ENCODE data around the gene ELP5. TPM values are rescaled to one million over a fixed set of nuclear protein-coding genes. Genes with fewer than 3 reads are reported as not detected.

ELP5 gene
- polyA plus RNA-seq, 3 donors, result 36.1 to 49.5 (median 44.1) TPM

- Histone ChIP-seq H3K36me3 (replicated peaks in 1 of 2; ENCODE audit: control insufficient read depth in 1 of 2, insufficient read depth in 2 of 2, low read length in 2 of 2) (no peaks in the 10 kb centered on the region), H3K4me3 (replicated peaks in 1 of 3; ENCODE audit: low read depth in 2 of 3, low read length in 3 of 3) (no peak overlapping the region), H3K9me3 (replicated peaks in 1 of 2; ENCODE audit: control insufficient read depth in 1 of 2, insufficient read depth in 1 of 2, low read length in 2 of 2) (no peaks in the 10 kb centered on the region), H2AFZ (ENCODE audit: insufficient read depth, low read depth, low read length, poor library complexity, severe bottlenecking) (no peak overlapping the region), H3K4me1 (ENCODE audit: control insufficient read depth in 1 of 2, insufficient read depth in 2 of 2, low read length in 2 of 2) (peaks cover 27 to 28% of the 10 kb centered on the region in 2 donors), H3K79me2 (ENCODE audit: insufficient read depth, low read length) (no peaks in the 10 kb centered on the region), H4K20me1 (ENCODE audit: insufficient read depth, low read length) (no peaks in the 10 kb centered on the region), H3K27ac (ENCODE audit: low read depth in 1 of 2, low read length in 2 of 2) (no peak overlapping the region), H3K27me3 (ENCODE audit: control insufficient read depth in 2 of 2, insufficient read depth in 2 of 2, low read length in 2 of 2) (peaks cover 13 to 54% of the 10 kb centered on the region in 2 donors), H3K9ac (ENCODE audit: insufficient read depth, low read length, poor library complexity, severe bottlenecking) (no peak overlapping the region), H3K4me2 (replicated peaks; ENCODE audit: extremely low read depth, low read length, poor library complexity, severe bottlenecking) (no peak overlapping the region)
- peaks cover 0 to 5% of the 10 kb centered on the region in 2 donors for H3K36me3 Mint-ChIP-seq
- intact Hi-C loops (cut with micrococcal nuclease), result loop anchor here in 1 of 2 donors (5.0 kb wide), 1 partner anchor 59 kb away; no protein-coding TSS in a partner anchor
- H3K4me1 Mint-ChIP-seq, result peaks cover 30% of the 10 kb centered on the region
- TF ChIP-seq CTCF (IDR thresholded peaks at IDR 0.05), result no peak
- DNase-seq, result peak in 1 of 3 donors; percentile 33
- 65% methylated on average over 5 of the region's 6 CpGs for WGBS (ENCODE audit: insufficient coverage)
- peaks cover 0 to 15% (median 2%) of the 10 kb centered on the region in 7 donors for H3K9me3 Mint-ChIP-seq
- H3K27ac Mint-ChIP-seq, result peak overlapping the region in 3 of 7 donors; percentile 8 to 41 (median 35)
- peaks cover 53 to 85% (median 58%) of the 10 kb centered on the region in 3 donors for H3K27me3 Mint-ChIP-seq (ENCODE audit: low read depth in 3 of 3)
- H3K4me3 Mint-ChIP-seq, result peak overlapping the region in 1 of 2 donors; percentile 82
Observed at GRCh38 chr17:7282752-7283321, 30.8 kb downstream of the ELP5 start.

- no peak for DNase-seq
- Mint-ChIP-seq H3K4me1 (peaks cover 30% of the 10 kb centered on the region), H3K36me3 (peaks cover 0 to 5% of the 10 kb centered on the region in 2 donors), H3K9me3 (peaks cover 0 to 15% (median 2%) of the 10 kb centered on the region in 7 donors), H3K27ac (peak overlapping the region in 2 of 7 donors; percentile 7 to 35), H3K4me3 (peak overlapping the region in 1 of 2 donors; percentile 82), H3K27me3 (ENCODE audit: low read depth in 3 of 3) (peaks cover 62 to 88% (median 66%) of the 10 kb centered on the region in 3 donors)
- Histone ChIP-seq H3K27ac (ENCODE audit: low read depth in 1 of 2, low read length in 2 of 2) (no peak overlapping the region), H3K27me3 (ENCODE audit: control insufficient read depth in 2 of 2, insufficient read depth in 2 of 2, low read length in 2 of 2) (peaks cover 13 to 60% of the 10 kb centered on the region in 2 donors), H3K9me3 (replicated peaks in 1 of 2; ENCODE audit: control insufficient read depth in 1 of 2, insufficient read depth in 1 of 2, low read length in 2 of 2) (no peaks in the 10 kb centered on the region), H3K79me2 (ENCODE audit: insufficient read depth, low read length) (no peaks in the 10 kb centered on the region), H3K4me1 (ENCODE audit: control insufficient read depth in 1 of 2, insufficient read depth in 2 of 2, low read length in 2 of 2) (peaks cover 27 to 28% of the 10 kb centered on the region in 2 donors), H3K4me2 (replicated peaks; ENCODE audit: extremely low read depth, low read length, poor library complexity, severe bottlenecking) (no peak overlapping the region), H2AFZ (ENCODE audit: insufficient read depth, low read depth, low read length, poor library complexity, severe bottlenecking) (no peak overlapping the region), H3K9ac (ENCODE audit: insufficient read depth, low read length, poor library complexity, severe bottlenecking) (no peak overlapping the region), H3K4me3 (replicated peaks in 1 of 3; ENCODE audit: low read depth in 2 of 3, low read length in 3 of 3) (no peak overlapping the region), H3K36me3 (replicated peaks in 1 of 2; ENCODE audit: control insufficient read depth in 1 of 2, insufficient read depth in 2 of 2, low read length in 2 of 2) (no peaks in the 10 kb centered on the region), H4K20me1 (ENCODE audit: insufficient read depth, low read length) (no peaks in the 10 kb centered on the region)
- TF ChIP-seq CTCF (IDR thresholded peaks at IDR 0.05), result no peak
- WGBS (ENCODE audit: insufficient coverage), result 98% methylated on average over 11 of the region's 18 CpGs
- intact Hi-C loops (cut with micrococcal nuclease), result loop anchor here in 1 of 2 donors (5.0 kb wide), 1 partner anchor 59 kb away; no protein-coding TSS in a partner anchor
Observed at GRCh38 chr17:7283471-7284216, 31.6 kb downstream of the ELP5 start.
